ENCODE results near the gene STX17. TPM values are rescaled to one million over a fixed set of nuclear protein-coding genes. Genes with fewer than 3 reads are reported as not detected.

Gene STX17
- total and polyA plus RNA-seq, 12 donors = 5.4 to 47.2 (median 29.1) TPM

DNA sequence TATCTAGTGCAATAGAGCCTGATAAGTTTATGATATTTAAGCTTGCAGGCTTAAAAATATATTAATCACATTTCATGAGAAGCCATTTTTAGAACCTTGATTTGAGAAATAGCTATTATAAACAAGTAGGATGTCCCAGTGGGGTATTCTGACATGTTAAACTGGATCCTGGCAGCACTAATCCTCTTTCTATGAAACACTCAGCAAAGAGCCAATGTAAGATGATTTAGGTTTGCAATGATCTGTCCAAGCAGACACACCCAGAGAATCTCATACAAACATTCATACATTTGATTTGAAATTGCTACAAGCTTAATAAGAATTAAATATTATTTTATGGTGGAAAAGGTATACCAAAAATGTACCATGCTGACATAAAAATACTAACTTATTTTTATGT lies 105.8 kb downstream of the STX17 start:
- Histone ChIP-seq H3K27ac (no peak overlapping the region), H3K9me3 (replicated peaks in 1 of 3) (no peaks in the 10 kb centered on the region), H3K36me3 (replicated peaks in 1 of 2) (peaks cover 0 to 6% of the 10 kb centered on the region in 2 donors), H3K27me3 (no peaks in the 10 kb centered on the region), H3K4me1 (replicated peaks in 1 of 2) (no peaks in the 10 kb centered on the region), H3K4me3 (no peak overlapping the region)
- intact Hi-C loops (cut with DNase I) = no loop called here
- DNase-seq = no peak
- no peak for TF ChIP-seq POLR2A (IDR thresholded peaks at IDR 0.05)
- TF ChIP-seq, protein P1, sequence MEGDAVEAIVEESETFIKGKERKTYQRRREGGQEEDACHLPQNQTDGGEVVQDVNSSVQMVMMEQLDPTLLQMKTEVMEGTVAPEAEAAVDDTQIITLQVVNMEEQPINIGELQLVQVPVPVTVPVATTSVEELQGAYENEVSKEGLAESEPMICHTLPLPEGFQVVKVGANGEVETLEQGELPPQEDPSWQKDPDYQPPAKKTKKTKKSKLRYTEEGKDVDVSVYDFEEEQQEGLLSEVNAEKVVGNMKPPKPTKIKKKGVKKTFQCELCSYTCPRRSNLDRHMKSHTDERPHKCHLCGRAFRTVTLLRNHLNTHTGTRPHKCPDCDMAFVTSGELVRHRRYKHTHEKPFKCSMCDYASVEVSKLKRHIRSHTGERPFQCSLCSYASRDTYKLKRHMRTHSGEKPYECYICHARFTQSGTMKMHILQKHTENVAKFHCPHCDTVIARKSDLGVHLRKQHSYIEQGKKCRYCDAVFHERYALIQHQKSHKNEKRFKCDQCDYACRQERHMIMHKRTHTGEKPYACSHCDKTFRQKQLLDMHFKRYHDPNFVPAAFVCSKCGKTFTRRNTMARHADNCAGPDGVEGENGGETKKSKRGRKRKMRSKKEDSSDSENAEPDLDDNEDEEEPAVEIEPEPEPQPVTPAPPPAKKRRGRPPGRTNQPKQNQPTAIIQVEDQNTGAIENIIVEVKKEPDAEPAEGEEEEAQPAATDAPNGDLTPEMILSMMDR (IDR thresholded peaks at IDR 0.05) = no peak

DNA sequence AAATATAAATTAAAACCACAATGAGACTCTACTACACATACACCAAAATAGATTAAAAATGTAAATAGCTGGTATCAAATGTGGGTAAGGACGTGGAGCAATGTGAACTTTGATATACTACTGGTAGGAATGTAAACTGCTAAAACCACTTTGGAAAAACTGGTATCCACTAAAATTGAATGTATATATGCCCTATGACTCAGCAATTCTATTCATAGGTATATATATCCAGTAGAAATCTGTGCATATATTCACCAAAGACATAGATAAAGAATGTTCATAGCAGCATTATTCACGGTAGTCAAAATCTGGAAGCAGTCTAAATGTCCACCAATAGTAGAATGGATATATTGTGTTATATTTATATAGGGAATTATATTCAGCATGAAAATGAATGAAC lies 107.1 kb downstream of the STX17 start:
- H3K27me3 ChIP-seq = no peaks in the 10 kb centered on the region
- H3K36me3 ChIP-seq (replicated peaks in 1 of 2) = peaks cover 0 to 6% of the 10 kb centered on the region in 2 donors
- intact Hi-C loops (cut with DNase I) = no loop called here
- H3K27ac ChIP-seq = no peak overlapping the region
- H3K9me3 ChIP-seq (replicated peaks in 1 of 3) = no peaks in the 10 kb centered on the region
- no peak for DNase-seq
- H3K4me3 ChIP-seq = no peak overlapping the region
- H3K4me1 ChIP-seq (replicated peaks in 1 of 2) = no peaks in the 10 kb centered on the region
- WGBS, 4 donors = 92 to 97% (median 95%) methylated on average over 2 of the region's 2 CpGs
- TF ChIP-seq, protein P1 (IDR thresholded peaks at IDR 0.05) = no peak
- TF ChIP-seq POLR2A (IDR thresholded peaks at IDR 0.05) = no peak

DNA sequence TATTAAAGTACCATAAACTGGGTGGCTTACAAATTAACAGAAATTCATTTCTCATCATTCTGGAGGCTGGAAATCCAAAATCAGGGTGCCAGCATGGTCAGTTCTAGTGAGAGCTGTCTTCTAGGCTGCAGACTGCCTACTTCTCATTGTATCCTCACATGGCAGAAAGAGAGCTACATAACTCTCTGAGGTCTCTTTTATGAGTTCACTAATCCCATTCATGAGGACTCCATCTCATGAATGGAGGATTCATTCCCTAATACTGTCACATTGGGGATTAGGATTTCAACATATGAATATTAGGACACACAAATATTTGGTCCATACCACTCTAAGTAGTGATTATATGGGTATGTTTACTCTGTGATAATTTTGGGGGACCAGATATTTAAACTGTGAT lies 108.4 kb downstream of the STX17 start:
- intact Hi-C loops (cut with DNase I) = no loop called here
- Histone ChIP-seq H3K36me3 (replicated peaks in 1 of 2) (peaks cover 0 to 12% of the 10 kb centered on the region in 2 donors), H3K9me3 (replicated peaks in 1 of 3) (no peaks in the 10 kb centered on the region), H3K27me3 (no peaks in the 10 kb centered on the region), H3K4me1 (replicated peaks in 1 of 2) (no peaks in the 10 kb centered on the region), H3K4me3 (no peak overlapping the region), H3K27ac (peak overlapping the region in 1 of 5 donors; percentile 7)
- TF ChIP-seq, protein P1 (IDR thresholded peaks at IDR 0.05) = no peak
- TF ChIP-seq POLR2A (IDR thresholded peaks at IDR 0.05) = no peak
- DNase-seq = no peak

DNA sequence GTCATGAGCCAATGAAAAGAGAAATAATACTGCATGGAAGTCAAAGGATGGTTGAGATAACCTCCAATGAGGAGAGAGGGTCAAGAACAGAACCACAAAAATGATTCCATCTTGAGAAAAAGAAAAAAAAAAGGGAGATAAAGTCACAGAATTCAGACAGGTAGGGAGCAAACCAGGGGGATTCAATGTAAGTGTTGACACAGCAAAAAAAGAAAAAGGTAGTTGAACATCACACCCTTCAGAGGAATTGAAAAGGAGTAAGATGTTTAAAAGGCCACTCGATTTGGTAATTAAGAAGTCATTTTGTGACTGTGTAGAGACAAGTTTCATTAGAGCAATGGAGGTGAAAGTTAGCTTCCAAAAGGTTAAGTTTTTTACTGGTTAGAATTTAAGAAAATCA lies 113.1 kb downstream of the STX17 start:
- H3K27me3 ChIP-seq = no peaks in the 10 kb centered on the region
- H3K36me3 ChIP-seq (replicated peaks in 1 of 2) = peaks cover 0 to 13% of the 10 kb centered on the region in 2 donors
- no peak overlapping the region for H3K27ac ChIP-seq
- no peaks in the 10 kb centered on the region for H3K4me1 ChIP-seq (replicated peaks in 1 of 2)
- no peak overlapping the region for H3K4me3 ChIP-seq
- no peak for DNase-seq
- TF ChIP-seq POLR2A (IDR thresholded peaks at IDR 0.05) = no peak
- TF ChIP-seq, protein P1 (IDR thresholded peaks at IDR 0.05) = no peak
- intact Hi-C loops (cut with DNase I) = no loop called here
- H3K9me3 ChIP-seq (replicated peaks in 1 of 3) = no peaks in the 10 kb centered on the region
- 93 to 97% (median 93%) methylated on average over 1 of the region's 1 CpG for WGBS, 4 donors

Other genes starting within 250 kb of the STX17 start
- 10 to 100 TPM in 5 of 9 donors, 1 to 10 TPM in 3, under 1 TPM in 1; 0.83 to 70.8 (median 10.3) TPM for gene NR4A3, start 84.8 kb upstream of the STX17 start, total RNA-seq
- gene NR4A3, start 84.8 kb upstream of the STX17 start, polyA plus RNA-seq = 10 to 100 TPM in 1 of 3 donors, 1 to 10 TPM in 2; 2.6 to 10.0 (median 7.6) TPM
- gene ERP44, start 192.3 kb downstream of the STX17 start, total RNA-seq = 10 to 100 TPM; 12.9 to 32.6 (median 20.4) TPM
- 10 to 100 TPM; 14.2 to 43.7 (median 23.8) TPM for gene ERP44, start 192.3 kb downstream of the STX17 start, polyA plus RNA-seq
- 10 to 100 TPM; 16.5 to 47.7 (median 29.3) TPM for gene INVS, start 192.6 kb downstream of the STX17 start, total RNA-seq
- gene INVS, start 192.6 kb downstream of the STX17 start, polyA plus RNA-seq = 10 to 100 TPM in 1 of 3 donors, 1 to 10 TPM in 2; 6.4 to 13.5 (median 7.7) TPM